ENCODE measurements around the gene GAD1. TPM values are rescaled to one million over a fixed set of nuclear protein-coding genes. Genes with fewer than 3 reads are reported as not detected.

GAD1 gene
- polyA plus RNA-seq, 1 of the 3 experiments (the other 2 are of a cell fraction): 0.20 TPM

DNA sequence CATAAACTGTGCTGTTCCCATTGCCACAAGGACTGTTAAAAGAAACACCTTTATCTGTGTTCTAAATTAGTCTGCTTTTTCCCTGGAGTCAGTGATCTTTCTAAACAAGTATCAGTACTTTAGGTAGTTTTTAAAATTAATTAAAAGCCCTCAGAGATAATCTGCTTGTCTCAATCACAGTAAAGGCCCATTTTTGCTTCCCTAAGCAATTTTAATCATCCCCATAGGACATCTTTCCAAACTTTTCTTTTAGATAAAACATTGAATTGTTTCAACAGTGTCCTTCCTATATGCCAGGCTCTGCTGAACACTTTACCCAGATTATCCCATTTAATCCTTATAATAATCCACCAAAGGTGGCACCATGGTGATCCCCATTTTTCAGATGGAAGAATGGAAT, 42.6 kb upstream of the GAD1 start:
- no peak for DNase-seq
- Histone ChIP-seq H3K9me2 (no peaks in the 10 kb centered on the region), H3K79me2 (ENCODE audit: insufficient read depth) (no peaks in the 10 kb centered on the region), H3K9ac (no peak overlapping the region), H4K20me1 (ENCODE audit: insufficient read depth) (no peaks in the 10 kb centered on the region), H3K9me3 (no peaks in the 10 kb centered on the region), H3F3A (replicated peaks; ENCODE audit: insufficient read depth) (peaks cover 10% of the 10 kb centered on the region), H3K27ac (ENCODE audit: low read depth in 2 of 2, low read length in 1 of 2) (no peak overlapping the region), H3K36me3 (replicated peaks in 1 of 2; ENCODE audit: control insufficient read depth in 1 of 2, insufficient read depth in 2 of 2, low read length in 1 of 2) (no peaks in the 10 kb centered on the region), H2AFZ (ENCODE audit: low read depth) (no peak overlapping the region), H3K4me3 (ENCODE audit: low read depth in 2 of 2, low read length in 1 of 2) (no peak overlapping the region), H3K4me2 (no peak overlapping the region), H3K27me3 (ENCODE audit: insufficient read depth) (peaks cover 28% of the 10 kb centered on the region), H3K4me1 (ENCODE audit: control insufficient read depth in 1 of 2, insufficient read depth in 2 of 2, low read depth in 1 of 2, low read length in 1 of 2) (peaks cover 0 to 11% of the 10 kb centered on the region in 2 experiments; a peak in 1 of 4 replicates)
- CTCF ChIA-PET: interaction anchor here (1.3 kb wide), 1 partner anchor 538 kb away, joined by 8 read pairs; no protein-coding TSS in a partner anchor
- TF ChIP-seq, protein P1, sequence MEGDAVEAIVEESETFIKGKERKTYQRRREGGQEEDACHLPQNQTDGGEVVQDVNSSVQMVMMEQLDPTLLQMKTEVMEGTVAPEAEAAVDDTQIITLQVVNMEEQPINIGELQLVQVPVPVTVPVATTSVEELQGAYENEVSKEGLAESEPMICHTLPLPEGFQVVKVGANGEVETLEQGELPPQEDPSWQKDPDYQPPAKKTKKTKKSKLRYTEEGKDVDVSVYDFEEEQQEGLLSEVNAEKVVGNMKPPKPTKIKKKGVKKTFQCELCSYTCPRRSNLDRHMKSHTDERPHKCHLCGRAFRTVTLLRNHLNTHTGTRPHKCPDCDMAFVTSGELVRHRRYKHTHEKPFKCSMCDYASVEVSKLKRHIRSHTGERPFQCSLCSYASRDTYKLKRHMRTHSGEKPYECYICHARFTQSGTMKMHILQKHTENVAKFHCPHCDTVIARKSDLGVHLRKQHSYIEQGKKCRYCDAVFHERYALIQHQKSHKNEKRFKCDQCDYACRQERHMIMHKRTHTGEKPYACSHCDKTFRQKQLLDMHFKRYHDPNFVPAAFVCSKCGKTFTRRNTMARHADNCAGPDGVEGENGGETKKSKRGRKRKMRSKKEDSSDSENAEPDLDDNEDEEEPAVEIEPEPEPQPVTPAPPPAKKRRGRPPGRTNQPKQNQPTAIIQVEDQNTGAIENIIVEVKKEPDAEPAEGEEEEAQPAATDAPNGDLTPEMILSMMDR (IDR thresholded peaks at IDR 0.05): no peak
- TF ChIP-seq JUND (IDR thresholded peaks at IDR 0.05) (no peak), MEF2A (IDR thresholded peaks at IDR 0.05; ENCODE audit: borderline replicate concordance, low read depth) (no peak), MXI1 (IDR thresholded peaks at IDR 0.05; ENCODE audit: low read depth, low read length) (no peak), SMC3 (IDR thresholded peaks at IDR 0.05; ENCODE audit: low read depth, low read length) (no peak), USF1 (IDR thresholded peaks at IDR 0.05; ENCODE audit: borderline replicate concordance, low read depth) (no peak), RCOR1 (IDR thresholded peaks at IDR 0.05; ENCODE audit: low read length) (no peak), CHD2 (IDR thresholded peaks at IDR 0.05; ENCODE audit: low read length, partially characterized antibody) (no peak), RAD21 (IDR thresholded peaks at IDR 0.05; ENCODE audit: low read length) (no peak), SIN3A (IDR thresholded peaks at IDR 0.05; ENCODE audit: borderline replicate concordance, low read depth, low read length) (no peak), ELF1 (IDR thresholded peaks at IDR 0.05) (no peak), RXRA (IDR thresholded peaks at IDR 0.05; ENCODE audit: borderline replicate concordance, low read depth) (no peak), PBX3 (IDR thresholded peaks at IDR 0.05) (no peak)
- POLR2A ChIA-PET: no interaction called here

GRCh38 chr2:170778900-170779299, 37.8 kb upstream of the GAD1 start:
- Histone ChIP-seq H3K36me3 (replicated peaks in 1 of 2; ENCODE audit: control insufficient read depth in 1 of 2, insufficient read depth in 2 of 2, low read length in 1 of 2) (no peaks in the 10 kb centered on the region), H3K9me2 (no peaks in the 10 kb centered on the region), H2AFZ (ENCODE audit: low read depth) (no peak overlapping the region), H3K4me3 (ENCODE audit: low read depth in 2 of 2, low read length in 1 of 2) (no peak overlapping the region), H3K4me2 (no peak overlapping the region), H3K9me3 (no peaks in the 10 kb centered on the region), H3K4me1 (ENCODE audit: control insufficient read depth in 1 of 2, insufficient read depth in 2 of 2, low read depth in 1 of 2, low read length in 1 of 2) (no peaks in the 10 kb centered on the region), H3F3A (replicated peaks; ENCODE audit: insufficient read depth) (no peaks in the 10 kb centered on the region), H3K9ac (no peak overlapping the region), H3K27me3 (ENCODE audit: insufficient read depth) (peaks cover 13% of the 10 kb centered on the region; the same call in 1 of the 2 replicates), H4K20me1 (ENCODE audit: insufficient read depth) (no peaks in the 10 kb centered on the region), H3K79me2 (ENCODE audit: insufficient read depth) (no peaks in the 10 kb centered on the region), H3K27ac (ENCODE audit: low read depth in 2 of 2, low read length in 1 of 2) (no peak overlapping the region)
- WGBS (ENCODE audit: low lambda C conversion rate): 3% methylated on average over 2 of the region's 2 CpGs
- POLR2A ChIA-PET: no interaction called here
- CTCF ChIA-PET: interaction anchor here (2.1 kb wide), 1 partner anchor 37 kb away, joined by 6 read pairs; no protein-coding TSS in a partner anchor
- DNase-seq: no peak
- no peak for TF ChIP-seq ZBTB33 (IDR thresholded peaks at IDR 0.05; ENCODE audit: borderline replicate concordance, low read depth)
- no peak for TF ChIP-seq YY1 (IDR thresholded peaks at IDR 0.05; ENCODE audit: low read depth)
- no peak for TF ChIP-seq GATA2 (CRISPR knock-in tag; IDR thresholded peaks at IDR 0.05)
- TF ChIP-seq, protein P1 (IDR thresholded peaks at IDR 0.05): no peak
- no peak for TF ChIP-seq JUND (IDR thresholded peaks at IDR 0.05)
- TF ChIP-seq REST (IDR thresholded peaks at IDR 0.05; ENCODE audit: low read depth, low read length): no peak

All from SK-N-SH (cell line).